ENCODE results near the gene FAM135A.
"Not testable (repeated sequence)": the region's sequence is repeated elsewhere in the genome, so short reads cannot be mapped to it uniquely, and the experiment has no call there.

The FAM135A gene

GRCh38 chr6:70489364-70489763, 76.1 kb downstream of the FAM135A start:
- no peak for DNase-seq (ENCODE audit: low read depth in 1 of 2, low spot score in 1 of 2)
- TF ChIP-seq REST (IDR thresholded peaks at IDR 0.05; ENCODE audit: insufficient replicate concordance, low read depth) (no peak), SPI1 (IDR thresholded peaks at IDR 0.05; ENCODE audit: borderline replicate concordance, low read depth) (no peak), GABPA (IDR thresholded peaks at IDR 0.05; ENCODE audit: low read depth) (no peak), POLR2AphosphoS5 (IDR thresholded peaks at IDR 0.05; ENCODE audit: low read depth) (no peak), CTCF (IDR thresholded peaks at IDR 0.05; ENCODE audit: insufficient read depth, low read length) (no peak)
- Histone ChIP-seq H3K27me3 (ENCODE audit: insufficient read depth, poor library complexity, severe bottlenecking) (no peaks in the 10 kb centered on the region), H3K4me3 (replicated peaks; ENCODE audit: insufficient read depth, low read length) (no peak overlapping the region), H3K27ac (replicated peaks) (no peak overlapping the region)

GRCh38 chr6:70494833-70495232, 81.5 kb downstream of the FAM135A start:
- DNase-seq (ENCODE audit: low read depth in 1 of 2, low spot score in 1 of 2): no peak
- H3K4me3 ChIP-seq (replicated peaks; ENCODE audit: insufficient read depth, low read length): no peak overlapping the region
- TF ChIP-seq SPI1 (IDR thresholded peaks at IDR 0.05; ENCODE audit: borderline replicate concordance, low read depth) (no peak), POLR2AphosphoS5 (IDR thresholded peaks at IDR 0.05; ENCODE audit: low read depth) (no peak), REST (IDR thresholded peaks at IDR 0.05; ENCODE audit: insufficient replicate concordance, low read depth) (no peak), CTCF (IDR thresholded peaks at IDR 0.05; ENCODE audit: insufficient read depth, low read length) (no peak), GABPA (IDR thresholded peaks at IDR 0.05; ENCODE audit: low read depth) (no peak)
- no peaks in the 10 kb centered on the region for H3K27me3 ChIP-seq (ENCODE audit: insufficient read depth, poor library complexity, severe bottlenecking)
- no peak overlapping the region for H3K27ac ChIP-seq (replicated peaks)

- not testable (repeated sequence) for H3K27me3 ChIP-seq (ENCODE audit: insufficient read depth, poor library complexity, severe bottlenecking); DNase-seq (ENCODE audit: low read depth in 1 of 2, low spot score in 1 of 2); H3K4me3 ChIP-seq (replicated peaks; ENCODE audit: insufficient read depth, low read length); H3K27ac ChIP-seq (replicated peaks)
These were observed 82.5 kb downstream of the FAM135A start for GRCh38 chr6:70495790-70496189.

GRCh38 chr6:70502484-70502883, 89.2 kb downstream of the FAM135A start:
- Histone ChIP-seq H3K27me3 (ENCODE audit: insufficient read depth, poor library complexity, severe bottlenecking) (no peaks in the 10 kb centered on the region), H3K27ac (replicated peaks) (no peak overlapping the region), H3K4me3 (replicated peaks; ENCODE audit: insufficient read depth, low read length) (no peak overlapping the region)
- no peak for DNase-seq (ENCODE audit: low read depth in 1 of 2, low spot score in 1 of 2)
- TF ChIP-seq GABPA (IDR thresholded peaks at IDR 0.05; ENCODE audit: low read depth) (no peak), CTCF (IDR thresholded peaks at IDR 0.05; ENCODE audit: insufficient read depth, low read length) (no peak), POLR2AphosphoS5 (IDR thresholded peaks at IDR 0.05; ENCODE audit: low read depth) (no peak), SPI1 (IDR thresholded peaks at IDR 0.05; ENCODE audit: borderline replicate concordance, low read depth) (no peak), REST (IDR thresholded peaks at IDR 0.05; ENCODE audit: insufficient replicate concordance, low read depth) (no peak)

Data from HL-60 (cell line).